Breast epithelium (tissue), 3 donors: Measurements from ENCODE around the gene ACE2.

Experiments used
- POLR2A ChIP-seq: fragments of 450-650 bp; IDR thresholded peaks from one replicate; pipeline ENCODE4 v1.6.1; 2016; ENCODE audit warnings: antibody characterized with exemption, mild to moderate bottlenecking, moderate library complexity
- TF ChIP-seq, protein P1 (sequence below), 3 donors: fragments of 450-650 bp; IDR thresholded peaks; one replicate each; pipeline ENCODE4 v1.5.1; 2016 to 2017; ENCODE audit warnings: antibody characterized with exemption in 3 of 3, mild to moderate bottlenecking in 3 of 3, moderate library complexity in 3 of 3

DNA sequence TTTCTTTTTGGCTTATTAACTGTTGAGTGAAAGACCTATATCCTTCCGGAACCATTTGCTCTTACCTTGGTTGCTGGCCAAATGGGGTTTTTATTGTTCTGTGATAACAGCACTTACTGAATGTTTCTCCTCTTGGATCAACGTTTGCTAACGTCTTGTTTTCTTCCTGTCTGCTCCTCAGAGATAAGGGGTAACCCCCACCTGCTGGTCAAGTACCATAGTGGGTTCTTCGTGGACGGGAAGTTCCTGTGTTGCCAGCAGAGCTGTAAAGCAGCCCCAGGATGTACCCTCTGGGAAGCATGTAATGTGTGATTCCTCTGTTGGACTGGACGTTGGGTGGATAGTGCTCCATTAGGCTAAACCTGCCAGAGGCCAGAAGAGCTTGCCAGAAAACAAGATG lies 84.8 kb downstream of the ACE2 start:
- TF ChIP-seq, protein P1, sequence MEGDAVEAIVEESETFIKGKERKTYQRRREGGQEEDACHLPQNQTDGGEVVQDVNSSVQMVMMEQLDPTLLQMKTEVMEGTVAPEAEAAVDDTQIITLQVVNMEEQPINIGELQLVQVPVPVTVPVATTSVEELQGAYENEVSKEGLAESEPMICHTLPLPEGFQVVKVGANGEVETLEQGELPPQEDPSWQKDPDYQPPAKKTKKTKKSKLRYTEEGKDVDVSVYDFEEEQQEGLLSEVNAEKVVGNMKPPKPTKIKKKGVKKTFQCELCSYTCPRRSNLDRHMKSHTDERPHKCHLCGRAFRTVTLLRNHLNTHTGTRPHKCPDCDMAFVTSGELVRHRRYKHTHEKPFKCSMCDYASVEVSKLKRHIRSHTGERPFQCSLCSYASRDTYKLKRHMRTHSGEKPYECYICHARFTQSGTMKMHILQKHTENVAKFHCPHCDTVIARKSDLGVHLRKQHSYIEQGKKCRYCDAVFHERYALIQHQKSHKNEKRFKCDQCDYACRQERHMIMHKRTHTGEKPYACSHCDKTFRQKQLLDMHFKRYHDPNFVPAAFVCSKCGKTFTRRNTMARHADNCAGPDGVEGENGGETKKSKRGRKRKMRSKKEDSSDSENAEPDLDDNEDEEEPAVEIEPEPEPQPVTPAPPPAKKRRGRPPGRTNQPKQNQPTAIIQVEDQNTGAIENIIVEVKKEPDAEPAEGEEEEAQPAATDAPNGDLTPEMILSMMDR (IDR thresholded peaks at IDR 0.05), result no peak
- no peak for TF ChIP-seq POLR2A
